HL-60 (cell line): ENCODE measurements around the gene XRCC3.

ENCODE experiments used
- SPI1 ChIP-seq: IDR thresholded peaks from 2 replicates; pipeline ENCODE4 v1.6.1; 2012; ENCODE audit warnings: low read depth, mild to moderate bottlenecking, borderline replicate concordance
- TF ChIP-seq, protein P1 (sequence below): IDR thresholded peaks from one replicate; pipeline ENCODE4 v1.5.1; 2011; ENCODE audit warnings: low read length, control low read depth, inconsistent platforms; ENCODE audit not compliant: insufficient read depth
- TF ChIP-seq, protein P2 (sequence below): IDR thresholded peaks from 2 replicates; pipeline ENCODE4 v1.6.1; 2012; ENCODE audit warnings: low read depth; ENCODE audit not compliant: insufficient replicate concordance

DNA sequence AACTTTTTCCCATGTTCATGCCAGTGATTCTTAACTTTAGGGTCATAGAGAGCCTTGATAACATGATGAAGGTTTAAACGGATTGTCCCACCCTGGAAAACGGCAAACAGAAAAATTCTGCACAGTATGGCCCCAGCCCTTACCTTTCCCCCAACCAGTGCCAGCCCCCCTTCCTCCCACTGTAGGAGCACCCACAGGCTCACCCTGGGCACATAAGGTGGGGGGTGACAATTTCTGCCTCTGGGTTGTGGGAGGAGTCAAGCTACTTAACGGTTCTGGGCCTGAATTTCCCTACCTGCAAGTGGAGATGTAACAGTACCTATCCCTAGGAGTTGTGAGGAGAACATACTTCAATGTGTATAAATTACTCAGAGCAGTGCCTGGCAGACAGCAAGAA, 18.0 kb downstream of the XRCC3 start:
- TF ChIP-seq, protein P1, sequence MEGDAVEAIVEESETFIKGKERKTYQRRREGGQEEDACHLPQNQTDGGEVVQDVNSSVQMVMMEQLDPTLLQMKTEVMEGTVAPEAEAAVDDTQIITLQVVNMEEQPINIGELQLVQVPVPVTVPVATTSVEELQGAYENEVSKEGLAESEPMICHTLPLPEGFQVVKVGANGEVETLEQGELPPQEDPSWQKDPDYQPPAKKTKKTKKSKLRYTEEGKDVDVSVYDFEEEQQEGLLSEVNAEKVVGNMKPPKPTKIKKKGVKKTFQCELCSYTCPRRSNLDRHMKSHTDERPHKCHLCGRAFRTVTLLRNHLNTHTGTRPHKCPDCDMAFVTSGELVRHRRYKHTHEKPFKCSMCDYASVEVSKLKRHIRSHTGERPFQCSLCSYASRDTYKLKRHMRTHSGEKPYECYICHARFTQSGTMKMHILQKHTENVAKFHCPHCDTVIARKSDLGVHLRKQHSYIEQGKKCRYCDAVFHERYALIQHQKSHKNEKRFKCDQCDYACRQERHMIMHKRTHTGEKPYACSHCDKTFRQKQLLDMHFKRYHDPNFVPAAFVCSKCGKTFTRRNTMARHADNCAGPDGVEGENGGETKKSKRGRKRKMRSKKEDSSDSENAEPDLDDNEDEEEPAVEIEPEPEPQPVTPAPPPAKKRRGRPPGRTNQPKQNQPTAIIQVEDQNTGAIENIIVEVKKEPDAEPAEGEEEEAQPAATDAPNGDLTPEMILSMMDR: no peak
- TF ChIP-seq, protein P2, sequence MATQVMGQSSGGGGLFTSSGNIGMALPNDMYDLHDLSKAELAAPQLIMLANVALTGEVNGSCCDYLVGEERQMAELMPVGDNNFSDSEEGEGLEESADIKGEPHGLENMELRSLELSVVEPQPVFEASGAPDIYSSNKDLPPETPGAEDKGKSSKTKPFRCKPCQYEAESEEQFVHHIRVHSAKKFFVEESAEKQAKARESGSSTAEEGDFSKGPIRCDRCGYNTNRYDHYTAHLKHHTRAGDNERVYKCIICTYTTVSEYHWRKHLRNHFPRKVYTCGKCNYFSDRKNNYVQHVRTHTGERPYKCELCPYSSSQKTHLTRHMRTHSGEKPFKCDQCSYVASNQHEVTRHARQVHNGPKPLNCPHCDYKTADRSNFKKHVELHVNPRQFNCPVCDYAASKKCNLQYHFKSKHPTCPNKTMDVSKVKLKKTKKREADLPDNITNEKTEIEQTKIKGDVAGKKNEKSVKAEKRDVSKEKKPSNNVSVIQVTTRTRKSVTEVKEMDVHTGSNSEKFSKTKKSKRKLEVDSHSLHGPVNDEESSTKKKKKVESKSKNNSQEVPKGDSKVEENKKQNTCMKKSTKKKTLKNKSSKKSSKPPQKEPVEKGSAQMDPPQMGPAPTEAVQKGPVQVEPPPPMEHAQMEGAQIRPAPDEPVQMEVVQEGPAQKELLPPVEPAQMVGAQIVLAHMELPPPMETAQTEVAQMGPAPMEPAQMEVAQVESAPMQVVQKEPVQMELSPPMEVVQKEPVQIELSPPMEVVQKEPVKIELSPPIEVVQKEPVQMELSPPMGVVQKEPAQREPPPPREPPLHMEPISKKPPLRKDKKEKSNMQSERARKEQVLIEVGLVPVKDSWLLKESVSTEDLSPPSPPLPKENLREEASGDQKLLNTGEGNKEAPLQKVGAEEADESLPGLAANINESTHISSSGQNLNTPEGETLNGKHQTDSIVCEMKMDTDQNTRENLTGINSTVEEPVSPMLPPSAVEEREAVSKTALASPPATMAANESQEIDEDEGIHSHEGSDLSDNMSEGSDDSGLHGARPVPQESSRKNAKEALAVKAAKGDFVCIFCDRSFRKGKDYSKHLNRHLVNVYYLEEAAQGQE: no peak
- TF ChIP-seq SPI1: no peak
